ENCODE results near the gene SRM. TPM values are rescaled to one million over a fixed set of nuclear protein-coding genes. Genes with fewer than 3 reads are reported as not detected.
"Not testable (repeated sequence)": the region's sequence is repeated elsewhere in the genome, so short reads cannot be mapped to it uniquely, and the experiment has no call there.

Gene SRM
- total RNA-seq, 4 donors from 2014 or later = 66.2 to 210 (median 87.4) TPM

GRCh38 chr1:11037740-11038182 is 22.1 kb downstream of the SRM start:
- TF ChIP-seq CTCF (IDR thresholded peaks at IDR 0.05) (peak; percentile 89 to 97 (median 94)), EP300 (IDR thresholded peaks at IDR 0.05) (no peak)
- WGBS, 2 donors = 1 to 2% methylated on average over 8 of the region's 8 CpGs

GRCh38 chr1:11037019-11037739 is 22.6 kb downstream of the SRM start:
- not testable (repeated sequence) for H3K27me3 ChIP-seq; H3K9me3 ChIP-seq; H3K36me3 ChIP-seq; H3K27ac ChIP-seq; H3K4me3 ChIP-seq; DNase-seq (ENCODE audit: low spot score in 2 of 2)
- peaks cover 0 to 11% (median 0%) of the 10 kb centered on the region in 4 donors for H3K4me1 ChIP-seq
- WGBS, 2 donors = 56 to 61% methylated on average over 18 of the region's 18 CpGs

More at GRCh38 chr1:11037740-11038182, 22.1 kb downstream of the SRM start:
- no peaks in the 10 kb centered on the region for H3K27me3 ChIP-seq
- DNase-seq (ENCODE audit: low spot score in 2 of 2) = peak; percentile 84 to 95
- H3K36me3 ChIP-seq = no peaks in the 10 kb centered on the region
- H3K4me3 ChIP-seq = no peak overlapping the region
- H3K27ac ChIP-seq = no peak overlapping the region
- H3K9me3 ChIP-seq = no peaks in the 10 kb centered on the region
- H3K4me1 ChIP-seq = peaks cover 0 to 11% (median 0%) of the 10 kb centered on the region in 4 donors

GRCh38 chr1:11031624-11032262 is 28.1 kb downstream of the SRM start:
- WGBS, 2 donors = 87 to 91% methylated on average over 10 of the region's 10 CpGs
- DNase-seq (ENCODE audit: low spot score in 2 of 2) = no peak
- Histone ChIP-seq H3K27ac (no peak overlapping the region), H3K36me3 (peaks cover 0 to 39% (median 0%) of the 10 kb centered on the region in 3 donors), H3K4me3 (no peak overlapping the region), H3K4me1 (peaks cover 0 to 6% (median 0%) of the 10 kb centered on the region in 4 donors), H3K9me3 (no peaks in the 10 kb centered on the region), H3K27me3 (no peaks in the 10 kb centered on the region)
- no peak for TF ChIP-seq EP300 (IDR thresholded peaks at IDR 0.05)
- TF ChIP-seq CTCF (IDR thresholded peaks at IDR 0.05) = no peak

- no peak for TF ChIP-seq CTCF (IDR thresholded peaks at IDR 0.05)
- TF ChIP-seq POLR2A (IDR thresholded peaks at IDR 0.05) = no peak
- TF ChIP-seq EP300 (IDR thresholded peaks at IDR 0.05) = no peak
- no peak overlapping the region for H3K27ac ChIP-seq
- H3K27me3 ChIP-seq = no peaks in the 10 kb centered on the region
- no peak for DNase-seq (ENCODE audit: low spot score in 2 of 2)
- WGBS, 2 donors = 83 to 87% methylated on average over 9 of the region's 9 CpGs
- no peak overlapping the region for H3K4me3 ChIP-seq
- H3K4me1 ChIP-seq = peaks cover 0 to 6% (median 0%) of the 10 kb centered on the region in 4 donors
- no peaks in the 10 kb centered on the region for H3K9me3 ChIP-seq
- H3K36me3 ChIP-seq = peaks cover 0 to 48% (median 0%) of the 10 kb centered on the region in 3 donors
These were observed 29.0 kb downstream of the SRM start for GRCh38 chr1:11030865-11031264.

DNA sequence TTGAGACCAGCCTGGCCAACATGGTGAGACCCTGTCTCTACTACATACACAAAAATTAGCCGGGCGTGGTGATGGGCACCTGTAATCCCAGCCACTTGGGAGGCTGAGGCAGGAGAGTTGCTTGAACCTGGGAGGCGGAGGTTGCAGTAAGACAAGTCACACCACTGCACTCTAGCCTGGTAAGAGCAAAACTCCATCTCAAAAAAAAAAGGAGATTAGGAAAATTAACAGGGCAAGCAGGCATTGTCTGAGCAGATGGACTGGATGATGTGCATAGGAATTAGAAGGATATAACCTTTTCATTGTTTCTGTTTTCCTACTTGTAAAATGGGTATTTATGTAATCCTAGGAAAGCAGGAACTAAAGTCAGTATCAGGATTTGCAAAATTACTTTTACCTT is 31.8 kb downstream of the SRM start:
- Histone ChIP-seq H3K4me1 (peaks cover 0 to 12% (median 0%) of the 10 kb centered on the region in 4 donors), H3K36me3 (peaks cover 0 to 71% (median 0%) of the 10 kb centered on the region in 3 donors), H3K27me3 (no peaks in the 10 kb centered on the region), H3K4me3 (no peak overlapping the region), H3K9me3 (no peaks in the 10 kb centered on the region), H3K27ac (no peak overlapping the region)
- no peak for TF ChIP-seq POLR2A (IDR thresholded peaks at IDR 0.05)
- no peak for TF ChIP-seq CTCF (IDR thresholded peaks at IDR 0.05)
- TF ChIP-seq EP300 (IDR thresholded peaks at IDR 0.05) = no peak
- WGBS, 2 donors = 93 to 98% methylated on average over 3 of the region's 3 CpGs
- DNase-seq (ENCODE audit: low spot score in 2 of 2) = no peak

Measured in tibial nerve (tissue), 4 donors.